Keratinocyte (primary cell): Measurements from ENCODE around the gene MICOS13. TPM values are rescaled to one million over a fixed set of nuclear protein-coding genes. Genes with fewer than 3 reads are reported as not detected.

Experiments
- DNase-seq: peaks from one replicate; pipeline ENCODE4 v3.0.0-alpha.2; 2011; ENCODE audit warnings: low read depth, missing footprints, low spot score
- FAIRE-seq: peaks from 2 replicates; lab custom pipeline; 2011; peaks lifted over from hg19 to GRCh38; lab: Jason Lieb, UNC
- H2AFZ ChIP-seq: 2 replicates; pipeline ENCODE4 v1.6.0; 2012; ENCODE audit warnings: low read length, control low read depth, inconsistent platforms; ENCODE audit not compliant: control insufficient read depth
- H3K27ac ChIP-seq: 2 replicates; pipeline ENCODE4 v1.5.1; 2011; ENCODE audit warnings: low read length; ENCODE audit not compliant: control insufficient read depth, insufficient read depth
- H3K27me3 ChIP-seq: 3 replicates; pipeline ENCODE4 v1.6.0; 2011; ENCODE audit warnings: low read length; ENCODE audit not compliant: control insufficient read depth, insufficient read depth; ENCODE audit errors: extremely low read depth
- H3K36me3 ChIP-seq, 2 experiments: 2 replicates in 1 of 2; 3 replicates in 1 of 2; pipeline ENCODE4 v1.5.1; 2011; ENCODE audit warnings: low read length in 2 of 2, mild to moderate bottlenecking in 1 of 2; ENCODE audit not compliant: control insufficient read depth in 2 of 2, insufficient read depth in 2 of 2; ENCODE audit errors: extremely low read depth in 1 of 2
- H3K4me1 ChIP-seq: 3 replicates; pipeline ENCODE4 v1.5.1; 2011; ENCODE audit warnings: low read length; ENCODE audit not compliant: control insufficient read depth, insufficient read depth; ENCODE audit errors: extremely low read depth
- H3K4me2 ChIP-seq: 3 replicates; pipeline ENCODE4 v1.6.0; 2011; ENCODE audit warnings: low read depth, low read length; ENCODE audit not compliant: control insufficient read depth, insufficient read depth; ENCODE audit errors: extremely low read depth
- H3K4me3 ChIP-seq, 3 experiments: fragments of 200-600 bp in 1 of 3; sonication (generic) in 1 of 3; 2 replicates in 2 of 3; 3 replicates in 1 of 3; pipeline ENCODE4 v1.5.1; 2011 to 2016; ENCODE audit warnings: low read length in 3 of 3, mild to moderate bottlenecking in 3 of 3, control low read depth in 2 of 3, inconsistent platforms in 1 of 3, low read depth in 1 of 3, mixed read lengths in 1 of 3, mixed run types in 1 of 3, moderate library complexity in 1 of 3; ENCODE audit not compliant: control insufficient read depth in 2 of 3, insufficient read depth in 2 of 3; ENCODE audit errors: extremely low read depth in 1 of 3
- H3K79me2 ChIP-seq: 2 replicates; pipeline ENCODE4 v1.6.0; 2012; ENCODE audit warnings: low read length; ENCODE audit not compliant: control insufficient read depth, insufficient read depth
- H3K9ac ChIP-seq: 3 replicates; pipeline ENCODE4 v1.6.0; 2011; ENCODE audit warnings: low read length; ENCODE audit not compliant: control insufficient read depth, insufficient read depth; ENCODE audit errors: extremely low read depth
- H3K9me1 ChIP-seq: 3 replicates; pipeline ENCODE4 v1.6.0; 2011; ENCODE audit warnings: low read length; ENCODE audit not compliant: control insufficient read depth, insufficient read depth; ENCODE audit errors: extremely low read depth
- H3K9me3 ChIP-seq: 2 replicates; pipeline ENCODE4 v1.5.1; 2012; ENCODE audit warnings: low read depth, low read length; ENCODE audit not compliant: control insufficient read depth
- H4K20me1 ChIP-seq: 3 replicates; pipeline ENCODE4 v1.6.0; 2011; ENCODE audit warnings: low read length; ENCODE audit not compliant: control insufficient read depth, insufficient read depth; ENCODE audit errors: extremely low read depth
- CTCF ChIP-seq, 3 experiments: IDR thresholded peaks in 1 of 3; conservative IDR thresholded peaks in 1 of 3; optimal IDR thresholded peaks in 1 of 3; 2 replicates in 2 of 3; 3 replicates in 1 of 3; pipeline versions ENCODE3 to v1.5.1; 2011; ENCODE audit warnings: low read length in 3 of 3, mild to moderate bottlenecking in 3 of 3, moderate library complexity in 2 of 3, control low read depth in 1 of 3, inconsistent platforms in 1 of 3; ENCODE audit not compliant: insufficient read depth in 2 of 3; ENCODE audit errors: extremely low read depth in 1 of 3
- EZH2 ChIP-seq: IDR thresholded peaks from one replicate; pipeline ENCODE4 v1.6.1; 2012; ENCODE audit warnings: inconsistent platforms, mild to moderate bottlenecking, low read length, moderate library complexity
- dilution Hi-C: fragments of 300-500 bp; cut with MboI; formaldehyde crosslinking; loops from one replicate; pipeline ENCODE4 v1.7.0; 2020; ENCODE audit warnings: low sequenced_read_pairs; ENCODE audit not compliant: extremely low pct_ligation_motif_present
- polyA plus RNA-seq, 5 experiments: library from polyadenylated mRNA; depleted of rRNA in 3 of 5; stranded (reverse) in 3 of 5; stranded (forward) in 1 of 5; unstranded in 1 of 5; fragments of >200 nt; gene quantifications; 1 replicate in 1 of 5; 2 replicates in 3 of 5; 3 replicates in 1 of 5; pipeline versions ENCODE4 v1.2.1 to v1.2.3, GENCODE V29; 2011 to 2012; ENCODE audit warnings: missing spikeins in 2 of 5, low read depth in 1 of 5, low replicate concordance in 1 of 5

Gene MICOS13
- polyA plus RNA-seq, 1 donor (not counting 4 experiments of a cell fraction or from before 2014, with no cell fraction given) = 35.2 TPM

- H3K79me2 ChIP-seq = peaks cover 22% of the 10 kb centered on the region
- DNase-seq (no peak), FAIRE-seq (no peak)
- no peak overlapping the region for H3K4me3 ChIP-seq
- H3K4me2 ChIP-seq = no peak overlapping the region
- dilution Hi-C loops = no loop called here
- H3K4me1 ChIP-seq = no peaks in the 10 kb centered on the region
- H3K9me1 ChIP-seq = no peaks in the 10 kb centered on the region
- no peaks in the 10 kb centered on the region for H3K9me3 ChIP-seq
- peaks cover 11 to 48% of the 10 kb centered on the region in 2 experiments for H3K36me3 ChIP-seq
- peaks cover 24% of the 10 kb centered on the region for H4K20me1 ChIP-seq
- no peaks in the 10 kb centered on the region for H3K27me3 ChIP-seq
- no peak for TF ChIP-seq CTCF (optimal IDR thresholded peaks at IDR 0.05 in 1 of 3, IDR thresholded peaks at IDR 0.05 in 1 of 3, conservative IDR thresholded peaks at IDR 0.05 in 1 of 3; ENCODE audit: extremely low read depth in 1 of 3, insufficient read depth in 2 of 3, low read length in 3 of 3)
- no peak for TF ChIP-seq EZH2
- H3K27ac ChIP-seq = no peak overlapping the region
- H3K9ac ChIP-seq = no peak overlapping the region
- no peak overlapping the region for H2AFZ ChIP-seq
These were observed 17.7 kb upstream of the MICOS13 start for GRCh38 chr19:5697890-5698634.

DNA sequence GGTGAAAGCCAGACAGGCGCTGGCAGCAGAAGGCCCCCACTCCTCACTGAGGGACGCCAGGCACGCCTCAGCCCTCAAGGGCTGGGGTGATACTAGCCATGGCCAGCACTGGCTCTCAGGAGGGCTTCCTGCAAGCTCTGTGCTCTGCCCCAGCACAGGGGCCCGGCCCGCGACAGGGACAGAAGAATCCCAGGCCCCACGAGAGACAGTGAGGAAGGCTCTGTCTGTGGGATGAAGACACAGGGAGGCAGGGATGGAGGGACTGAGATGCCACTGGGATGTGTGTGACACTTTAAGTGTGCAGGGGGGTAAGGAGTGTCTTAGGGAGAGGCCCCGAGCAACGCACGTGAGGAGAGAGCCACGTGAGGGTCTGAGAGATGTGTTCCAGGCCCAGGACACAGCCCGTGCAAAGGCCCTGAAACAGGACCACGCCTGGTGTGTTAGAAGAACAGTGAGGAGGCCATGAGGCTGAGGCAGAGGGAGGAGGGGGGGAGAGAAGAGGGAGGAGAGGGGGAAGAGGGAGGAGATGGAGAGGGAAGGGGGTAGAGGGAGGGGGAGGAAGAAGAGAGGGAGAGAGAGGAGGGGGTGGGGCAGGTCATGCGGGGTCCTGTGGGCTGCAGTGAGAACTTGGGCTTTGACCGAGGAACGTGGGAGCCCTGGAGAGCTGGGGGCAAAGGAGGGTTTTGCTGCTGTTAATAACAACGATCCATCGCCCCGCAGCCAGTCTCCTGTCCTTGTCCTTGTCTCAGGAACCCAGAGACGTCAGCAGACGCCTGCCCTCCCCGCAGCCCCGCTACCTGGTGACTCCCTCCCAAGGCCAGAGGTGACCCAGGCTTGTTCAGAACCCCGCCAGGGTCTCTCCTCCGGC lies 16.9 kb upstream of the MICOS13 start:
- H2AFZ ChIP-seq = no peak overlapping the region
- H3K9me1 ChIP-seq = no peaks in the 10 kb centered on the region
- FAIRE-seq (no peak), DNase-seq (no peak)
- peaks cover 12 to 54% of the 10 kb centered on the region in 2 experiments for H3K36me3 ChIP-seq
- TF ChIP-seq CTCF (optimal IDR thresholded peaks at IDR 0.05 in 1 of 3, IDR thresholded peaks at IDR 0.05 in 1 of 3, conservative IDR thresholded peaks at IDR 0.05 in 1 of 3; ENCODE audit: extremely low read depth in 1 of 3, insufficient read depth in 2 of 3, low read length in 3 of 3) (no peak), EZH2 (no peak)
- dilution Hi-C loops = no loop called here
- H3K4me2 ChIP-seq = no peak overlapping the region
- no peak overlapping the region for H3K4me3 ChIP-seq
- no peak overlapping the region for H3K9ac ChIP-seq
- H4K20me1 ChIP-seq = peaks cover 32% of the 10 kb centered on the region
- H3K27me3 ChIP-seq = no peaks in the 10 kb centered on the region
- no peak overlapping the region for H3K27ac ChIP-seq
- H3K4me1 ChIP-seq = peaks cover 2% of the 10 kb centered on the region
- no peaks in the 10 kb centered on the region for H3K9me3 ChIP-seq
- peaks cover 30% of the 10 kb centered on the region for H3K79me2 ChIP-seq
